HG02588 (cell line): Measurements from ENCODE around the gene TARS3.
"Not testable (repeated sequence)": the region's sequence is repeated elsewhere in the genome, so short reads cannot be mapped to it uniquely, and the experiment has no call there.

Experiments used
- ATAC-seq: cut with Tn5 transposase; IDR thresholded peaks from one replicate; pipeline ENCODE4 v1.9.1; 2021; ENCODE audit warnings: mild to moderate bottlenecking, moderate library complexity; ENCODE audit not compliant: unreplicated experiment

The TARS3 gene

DNA sequence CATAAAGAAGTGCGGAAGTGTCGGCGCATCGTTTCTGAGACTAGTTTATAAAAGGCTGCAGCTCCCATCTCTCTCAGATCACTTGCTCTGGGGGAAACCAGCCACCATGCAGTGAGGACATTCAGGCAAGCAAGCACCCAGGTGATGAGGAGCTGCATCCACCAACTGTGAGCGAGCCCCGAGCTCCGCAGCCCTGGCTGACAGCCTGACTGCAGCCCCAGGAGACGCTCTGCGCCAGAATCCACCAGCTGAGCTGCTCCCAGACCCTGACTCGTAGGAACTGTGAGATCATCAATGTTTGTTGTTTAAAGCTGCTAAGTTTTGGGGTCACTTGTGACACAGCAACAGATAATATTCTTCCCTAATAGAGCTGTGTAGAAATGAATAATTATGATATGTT, 67.1 kb downstream of the TARS3 start:
- ATAC-seq, result no peak

GRCh38 chr15:101654624-101655337, 69.5 kb downstream of the TARS3 start:
- ATAC-seq, result not testable (repeated sequence)

GRCh38 chr15:101654171-101654570, 70.1 kb downstream of the TARS3 start:
- no peak for ATAC-seq

DNA sequence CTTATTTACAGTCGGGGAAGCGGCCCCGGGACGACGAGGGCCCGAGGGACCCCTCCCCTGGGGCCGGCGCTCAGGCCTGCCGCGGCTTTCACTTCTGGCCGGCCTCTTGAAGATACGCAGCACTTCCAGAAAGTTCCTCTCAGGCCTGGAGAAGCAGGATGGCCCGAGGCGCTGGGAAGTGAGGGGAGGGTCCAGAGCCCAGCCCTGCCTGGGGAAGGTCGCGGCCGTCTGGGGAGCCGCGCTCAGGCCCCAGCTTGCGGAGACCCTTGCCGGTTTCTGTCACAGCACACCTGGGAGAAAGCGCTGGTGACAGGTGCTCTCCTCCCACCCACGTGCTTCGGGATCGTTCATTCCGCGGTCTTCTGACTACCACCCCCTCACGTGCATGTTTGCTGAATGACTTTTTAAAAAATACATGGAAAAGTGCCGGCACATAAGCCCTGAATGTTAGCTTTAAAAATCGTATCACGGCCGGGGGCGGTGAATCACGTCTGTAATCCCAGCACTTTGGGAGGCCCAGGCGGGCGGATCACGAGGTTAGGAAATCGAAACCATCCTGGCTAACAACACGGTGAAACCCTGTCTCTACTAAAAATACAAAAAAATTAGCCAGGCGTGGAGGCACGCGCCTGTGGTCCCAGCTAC, 71.4 kb downstream of the TARS3 start:
- no peak for ATAC-seq

GRCh38 chr15:101652098-101652785, 72.0 kb downstream of the TARS3 start, which contains the start of gene TM2D3:
TM2D3 (minus strand) TSS chr15:101652381; CDS start chr15:101652361, 20 bp downstream.
- ATAC-seq, result peak; percentile 86

DNA sequence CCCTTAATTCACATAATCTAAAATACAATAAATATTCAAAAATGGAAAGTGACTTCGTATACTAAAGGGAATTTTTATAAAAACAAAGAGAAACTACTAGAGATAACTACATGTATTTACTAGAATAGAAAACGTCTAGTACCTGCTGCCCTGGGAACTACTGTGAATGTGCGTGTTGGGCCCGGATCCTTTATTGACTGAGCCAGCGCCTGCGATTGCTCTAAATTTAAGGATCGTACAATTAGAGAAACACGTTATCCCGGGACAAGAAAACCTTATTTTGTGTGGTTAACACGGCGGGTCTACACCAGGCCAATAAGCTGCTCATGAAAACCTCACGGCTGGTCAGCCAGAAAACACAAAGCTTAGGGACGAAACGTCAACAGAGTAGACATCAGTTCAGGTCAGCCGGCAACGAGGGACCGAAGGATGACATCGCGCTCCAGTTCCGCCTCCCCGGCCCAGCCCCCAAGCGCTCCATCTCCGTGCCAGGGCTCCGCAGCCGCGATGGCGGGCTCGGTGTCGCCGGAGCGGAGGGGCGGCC, 72.6 kb downstream of the TARS3 start:
- ATAC-seq, result peak; percentile 45

DNA sequence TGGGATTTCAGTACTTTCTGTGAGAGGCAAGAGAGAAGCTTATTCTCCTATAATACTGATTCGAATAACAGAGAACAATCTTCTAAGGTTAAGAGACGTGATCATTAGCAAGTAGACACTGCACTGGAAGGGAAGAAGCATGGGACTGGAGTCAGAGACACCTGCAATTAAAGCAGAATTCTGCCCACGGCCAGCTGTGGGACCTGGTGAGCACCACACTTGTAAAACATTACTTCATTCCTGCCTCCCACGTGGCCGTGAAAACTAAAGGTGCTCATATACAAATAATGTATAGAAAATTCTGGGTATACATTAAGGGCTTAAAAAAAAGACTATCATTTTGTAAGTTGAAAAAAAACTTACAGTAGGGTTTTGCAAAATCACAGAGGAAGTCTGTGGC, 74.1 kb downstream of the TARS3 start:
- no peak for ATAC-seq

DNA sequence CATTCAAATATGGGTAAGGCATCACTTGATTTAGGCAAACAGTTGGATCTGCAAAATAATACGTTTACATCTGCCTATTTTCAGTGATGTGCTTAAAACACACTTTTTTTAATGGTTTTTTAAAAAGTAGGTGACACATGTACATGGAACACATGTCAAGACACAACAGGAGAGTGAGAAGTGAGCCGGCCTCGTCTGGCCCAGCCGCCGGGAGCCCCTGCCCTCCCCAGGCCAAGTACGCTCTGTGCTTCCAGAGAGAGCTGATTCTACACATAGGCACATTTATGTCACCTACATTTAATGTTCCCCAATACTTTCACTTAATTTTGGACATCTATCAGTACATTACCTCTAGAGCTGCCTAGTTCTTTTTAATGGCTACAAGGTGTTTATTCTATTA, 75.9 kb downstream of the TARS3 start:
- no peak for ATAC-seq

GRCh38 chr15:101647251-101647650, 77.0 kb downstream of the TARS3 start:
- ATAC-seq, result no peak

GRCh38 chr15:101646672-101647071, 77.6 kb downstream of the TARS3 start:
- ATAC-seq, result no peak

- ATAC-seq, result no peak
Observed at GRCh38 chr15:101642361-101642760, 81.9 kb downstream of the TARS3 start.

GRCh38 chr15:101641894-101642293, 82.4 kb downstream of the TARS3 start:
- ATAC-seq, result no peak

DNA sequence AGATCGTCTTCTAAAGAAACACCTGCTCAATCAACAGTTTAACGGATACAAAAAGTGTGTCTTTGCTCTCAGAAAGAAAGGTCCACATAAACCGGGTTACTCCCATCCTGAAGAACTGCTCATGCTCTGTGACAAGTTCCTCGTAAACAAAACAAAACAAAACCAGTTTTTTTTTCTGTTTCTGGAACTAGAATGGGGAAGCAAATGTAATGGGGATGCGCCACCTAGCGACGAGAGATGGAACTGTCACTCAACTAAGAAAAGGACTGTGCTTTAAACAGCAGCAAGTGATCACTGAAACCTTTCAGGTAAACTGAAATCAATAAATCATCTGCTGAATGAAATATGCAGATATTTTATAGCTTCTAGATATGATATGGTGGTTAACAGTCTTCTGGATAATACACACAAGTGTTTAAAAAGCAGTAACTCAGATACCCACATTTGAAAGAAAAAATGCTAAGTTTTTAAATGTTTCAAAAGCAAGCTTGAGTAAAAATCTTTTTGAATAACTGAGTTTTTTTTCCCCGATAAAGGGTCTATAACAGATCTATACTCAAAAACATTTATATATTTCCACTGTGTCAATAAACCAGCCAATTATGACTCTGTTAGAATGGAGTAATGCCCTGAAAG, 83.0 kb downstream of the TARS3 start:
- ATAC-seq, result no peak

GRCh38 chr15:101639667-101640066, 84.6 kb downstream of the TARS3 start:
- ATAC-seq, result no peak

- ATAC-seq, result no peak
Observed at GRCh38 chr15:101637919-101638318, 86.4 kb downstream of the TARS3 start.

DNA sequence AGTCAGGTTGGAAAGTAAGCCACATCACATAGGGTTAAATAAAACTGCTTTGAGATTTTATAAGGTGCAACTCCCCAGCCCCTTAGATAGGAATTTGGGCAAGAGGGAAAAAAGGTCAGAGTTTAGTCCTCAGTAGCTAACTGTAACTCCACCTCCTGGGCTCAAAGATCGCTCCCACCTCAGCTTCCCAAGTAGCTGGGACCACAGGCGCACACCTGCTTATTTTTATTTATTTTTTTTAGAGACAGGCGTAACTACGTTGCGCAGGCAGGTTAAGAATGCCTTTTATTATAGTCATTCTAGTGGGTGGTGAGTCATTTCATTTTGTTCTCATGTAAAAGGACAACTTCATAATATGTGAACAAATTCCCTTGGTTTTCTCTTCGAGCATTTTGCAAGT, 86.8 kb downstream of the TARS3 start:
- no peak for ATAC-seq

DNA sequence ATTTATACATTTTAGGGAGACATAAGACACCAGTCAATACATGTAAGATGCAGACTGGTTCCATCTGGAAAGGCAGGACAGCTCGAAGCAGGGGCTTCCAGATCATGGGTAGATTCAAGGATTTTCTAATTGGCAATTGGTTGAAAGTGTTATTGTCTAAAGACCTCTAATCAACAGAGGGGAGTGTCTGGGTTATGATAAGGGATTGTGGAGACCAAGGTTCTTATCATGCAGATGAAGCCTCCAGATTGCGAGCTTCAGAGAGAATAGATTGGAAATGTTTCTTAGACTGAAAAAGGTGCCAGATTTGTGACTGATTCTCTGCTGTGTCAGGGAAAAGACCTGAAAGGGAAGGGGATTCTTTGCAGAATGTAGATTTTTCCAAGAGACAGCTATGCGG, 87.2 kb downstream of the TARS3 start:
- no peak for ATAC-seq

DNA sequence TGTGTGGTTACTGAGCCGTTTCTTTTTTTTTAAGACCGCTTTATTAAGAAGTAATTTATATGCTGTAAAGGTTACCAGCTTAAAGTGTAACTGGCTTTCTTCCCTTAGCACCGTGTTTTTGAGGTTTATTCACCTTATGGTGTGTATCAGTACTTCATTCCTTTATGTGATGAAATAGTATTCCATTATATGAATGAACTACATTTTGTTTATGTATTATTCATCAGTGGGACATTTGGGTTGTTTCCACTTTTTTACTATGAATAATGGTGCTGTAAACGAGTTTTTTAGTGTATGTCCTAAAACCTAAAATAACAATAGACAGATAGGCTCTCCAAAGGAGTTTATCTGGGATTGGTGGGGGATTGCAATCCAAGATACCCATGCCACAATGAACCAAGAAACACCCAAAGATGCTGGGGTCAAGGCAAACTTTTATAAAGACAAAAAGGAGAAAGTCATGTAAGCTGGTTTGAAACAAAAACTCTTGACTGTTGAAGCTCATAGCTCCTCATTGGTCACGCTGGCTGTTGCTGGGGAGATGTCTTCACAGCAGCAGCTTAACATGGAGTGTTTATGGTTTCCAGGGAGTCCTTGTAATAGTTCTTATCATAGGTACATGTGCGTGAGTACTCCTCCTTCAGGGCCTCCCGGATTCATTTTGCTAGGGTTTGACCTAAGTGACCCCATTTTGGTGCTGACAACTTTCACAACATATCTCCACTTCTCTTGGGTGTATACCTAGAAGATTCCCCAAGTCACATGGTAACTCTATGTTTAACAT, 88.1 kb downstream of the TARS3 start:
- no peak for ATAC-seq

- ATAC-seq, result no peak
Observed at GRCh38 chr15:101633356-101633755, 90.9 kb downstream of the TARS3 start.

DNA sequence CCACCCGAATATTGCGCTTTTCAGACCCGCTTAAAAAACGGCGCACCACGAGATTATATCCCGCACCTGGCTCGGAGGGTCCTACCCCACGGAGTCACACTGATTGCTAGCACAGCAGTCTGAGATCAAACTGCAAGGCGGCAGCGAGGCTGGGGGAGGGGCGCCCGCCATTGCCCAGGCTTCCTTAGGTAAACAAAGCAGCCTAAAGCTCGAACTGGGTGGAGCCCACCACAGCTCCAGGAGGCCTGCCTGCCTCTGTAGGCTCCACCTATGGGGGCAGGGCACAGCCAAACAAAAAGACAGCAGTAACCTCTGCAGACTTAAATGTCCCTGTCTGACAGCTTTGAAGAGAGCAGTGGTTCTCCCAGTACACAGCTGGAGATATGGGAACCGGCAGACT, 97.5 kb downstream of the TARS3 start:
- ATAC-seq, result not testable (repeated sequence)
